ENCODE results near the gene ZNF410.
A peak's percentile ranks its signal among the peaks of the same experiment; 100 is the strongest.
"Not testable (repeated sequence)": the region's sequence is repeated elsewhere in the genome, so short reads cannot be mapped to it uniquely, and the experiment has no call there.

ZNF410 gene

DNA sequence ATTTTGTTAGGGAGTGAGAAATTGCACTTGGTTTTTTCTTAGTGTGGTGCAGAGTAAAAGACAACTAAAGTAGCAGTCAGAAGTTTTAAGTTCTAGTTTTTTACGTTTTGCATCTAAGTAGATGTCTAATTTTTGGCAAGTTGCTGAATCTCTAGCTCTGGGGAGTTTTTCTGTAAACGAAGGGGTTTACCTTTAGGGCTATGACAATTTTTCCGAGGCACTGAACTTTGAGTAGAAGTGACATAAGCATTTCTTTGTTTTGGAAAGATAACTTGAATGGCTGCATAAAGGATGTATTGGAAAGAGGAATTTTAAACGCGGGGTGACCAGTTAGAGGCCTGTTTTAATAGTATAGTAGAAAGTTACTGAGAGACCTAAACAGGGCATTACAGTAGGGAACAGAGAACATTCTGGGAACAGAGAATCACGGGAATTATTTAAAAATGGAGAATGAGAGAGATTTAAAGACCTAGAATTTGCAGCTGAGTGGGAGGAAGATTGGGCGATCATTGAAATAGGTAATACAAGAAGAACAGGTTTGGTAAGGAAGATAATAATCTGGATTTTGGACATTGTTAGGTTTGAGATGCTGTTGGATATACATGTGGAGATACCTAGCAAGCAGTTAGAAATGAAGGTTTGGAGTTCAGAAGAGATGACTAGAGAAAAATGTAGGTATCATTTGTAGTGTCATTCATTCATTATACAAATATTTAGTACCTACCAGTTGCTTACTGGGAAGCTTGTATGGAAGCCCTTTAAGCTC is 1.2 kb downstream of the ZNF410 start:
- no peak for DNase-seq

DNA sequence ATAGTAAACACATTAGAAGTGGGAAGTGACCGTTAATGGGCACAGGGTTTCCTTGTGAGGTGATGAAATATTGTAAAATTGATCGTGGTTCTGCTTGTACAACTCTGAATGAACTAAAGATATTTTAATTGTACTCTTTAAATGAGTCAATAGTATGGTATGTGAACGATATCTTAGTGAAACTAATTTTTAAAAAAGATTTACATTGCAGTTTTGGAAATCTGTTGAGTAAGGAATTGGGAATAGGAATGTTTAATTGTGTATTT is 1.7 kb downstream of the ZNF410 start:
- peak; percentile 49 for DNase-seq

DNA sequence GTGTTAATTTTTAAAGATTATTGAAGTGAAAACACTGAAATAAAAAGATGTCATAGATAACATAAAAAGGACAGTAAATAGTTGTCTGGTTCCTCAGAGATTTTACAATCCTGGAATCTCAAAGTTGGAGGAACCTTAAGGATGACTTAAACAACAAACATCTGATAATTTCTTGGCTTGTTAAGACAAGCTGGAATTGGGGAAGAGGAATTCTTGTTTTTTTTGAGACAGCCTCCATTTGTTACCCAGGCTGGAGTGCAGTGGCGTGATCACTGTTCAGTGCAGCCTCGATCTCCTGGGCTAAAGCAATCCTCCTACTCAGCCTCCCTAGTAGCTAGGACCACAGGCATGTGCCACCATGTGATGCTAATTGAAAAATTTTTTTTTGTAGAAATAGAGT is 2.3 kb downstream of the ZNF410 start:
- no peak for DNase-seq

DNA sequence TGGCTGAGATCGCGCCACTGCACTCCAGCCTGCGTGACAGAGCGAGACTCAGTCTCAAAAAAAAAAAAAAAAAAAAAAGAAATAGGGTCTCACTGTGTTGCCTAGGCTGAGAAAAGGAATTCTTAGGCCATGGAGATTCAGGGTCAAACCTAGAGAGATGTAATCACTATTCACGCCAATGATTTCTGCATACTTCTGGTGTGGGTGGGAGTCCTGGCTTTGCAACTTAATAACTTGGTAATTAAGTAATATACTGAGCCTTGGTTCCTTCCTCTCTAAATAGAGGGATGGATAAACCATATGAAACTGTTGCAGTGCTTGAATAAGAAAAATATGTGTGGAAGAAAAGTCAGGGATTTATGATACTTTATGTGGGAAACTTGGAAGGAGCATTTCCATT is 2.7 kb downstream of the ZNF410 start:
- no peak for DNase-seq

DNA sequence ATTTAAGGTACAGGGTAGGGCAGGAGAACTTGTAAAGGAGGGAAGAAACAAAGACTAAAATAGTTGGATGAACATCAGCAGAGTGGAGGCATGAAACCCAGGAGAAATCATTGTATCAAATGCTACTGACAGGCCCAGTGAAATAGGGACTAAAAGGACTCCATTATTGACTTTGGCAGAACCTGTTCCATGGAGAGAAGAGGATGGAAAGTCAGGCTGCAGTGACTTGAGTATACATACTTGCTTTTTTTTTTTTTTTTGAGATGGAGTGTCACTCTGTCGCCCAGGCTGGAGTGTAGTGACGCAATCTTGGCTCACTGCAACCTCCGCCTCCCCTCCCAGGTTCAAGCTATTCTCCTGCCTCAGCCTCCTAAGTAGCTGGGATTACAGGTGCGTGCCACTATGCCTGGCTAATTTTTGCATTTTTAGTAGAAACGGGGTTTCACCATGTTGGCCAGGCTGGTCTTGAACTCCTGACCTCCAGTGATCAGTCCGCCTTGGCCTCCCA is 7.6 kb downstream of the ZNF410 start:
- DNase-seq, result not testable (repeated sequence)

DNA sequence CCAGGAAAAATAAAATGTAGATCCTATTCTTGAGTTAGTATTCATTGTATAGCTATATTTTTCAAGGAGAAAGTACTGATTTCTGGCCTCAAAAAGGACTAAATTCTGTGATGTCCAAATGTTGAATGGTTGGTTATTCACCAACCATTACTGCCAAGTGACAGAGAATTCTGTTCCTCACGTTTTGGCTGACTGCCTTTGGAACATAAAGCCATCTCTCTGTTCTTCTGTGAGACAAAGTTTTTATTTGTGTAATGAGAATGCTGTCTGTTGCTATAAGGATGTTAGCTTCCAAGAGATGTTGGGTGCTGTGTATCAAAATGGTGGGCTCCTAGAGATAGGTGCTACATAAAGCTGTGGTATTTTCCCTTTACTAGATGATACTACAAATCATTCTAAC is 9.3 kb downstream of the ZNF410 start:
- DNase-seq, result no peak

DNA sequence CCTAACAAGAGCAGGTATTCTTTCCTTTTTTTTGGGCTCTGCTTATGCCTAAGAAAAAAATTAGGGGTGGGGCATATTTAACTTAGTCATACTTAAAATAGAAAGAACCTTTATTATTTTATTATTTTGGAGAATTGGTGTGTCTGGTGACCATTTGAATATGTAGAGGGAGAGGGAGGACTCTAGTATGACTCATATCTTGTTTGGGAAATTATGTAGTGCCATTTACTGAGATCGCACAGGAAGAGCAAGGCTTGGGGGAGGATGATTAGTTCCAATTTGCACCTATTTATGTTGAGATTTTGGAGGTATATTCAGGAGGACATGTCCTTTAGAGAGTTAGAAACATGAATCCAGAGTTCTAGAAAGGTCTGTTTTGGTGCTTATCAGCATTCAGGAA is 9.9 kb downstream of the ZNF410 start:
- no peak for DNase-seq

DNA sequence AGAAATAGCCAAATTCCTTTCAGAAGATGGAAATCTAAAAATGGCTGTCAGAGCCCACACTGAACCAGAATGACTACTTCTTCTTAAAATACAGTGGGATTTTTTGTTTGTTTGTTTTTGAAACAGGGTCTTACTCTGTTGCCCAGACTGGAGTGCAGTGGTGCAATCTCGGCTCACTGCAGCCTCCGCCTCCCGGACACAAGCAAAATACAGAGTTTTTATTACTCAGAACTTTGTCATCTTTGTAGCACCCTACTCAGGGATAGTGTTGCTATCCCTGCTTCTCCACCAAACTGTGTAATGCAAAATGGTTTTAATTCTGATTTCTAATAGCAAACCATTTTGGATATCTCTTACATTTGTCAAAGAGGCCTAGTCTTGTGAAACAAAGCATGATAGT is 16.4 kb downstream of the ZNF410 start:
- no peak for DNase-seq

DNA sequence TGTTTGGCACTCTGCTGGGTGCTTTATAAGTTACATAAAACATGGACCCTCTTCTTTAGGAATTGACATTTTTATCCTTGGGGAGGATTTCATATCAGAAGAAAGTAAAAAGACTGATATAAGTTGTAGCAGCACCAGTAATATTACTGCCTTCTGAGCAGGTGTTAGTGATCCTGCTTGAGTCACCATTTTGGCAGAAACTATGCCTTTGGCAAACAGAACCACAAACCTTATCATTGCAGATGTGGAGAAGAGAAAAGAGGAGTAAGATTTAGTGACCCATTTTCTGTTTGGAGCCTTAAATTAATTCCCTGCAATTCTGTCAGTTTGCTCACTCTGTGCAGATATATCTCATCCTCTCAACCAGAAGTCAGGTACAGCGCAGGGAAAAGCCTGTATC is 23.0 kb downstream of the ZNF410 start:
- no peak for DNase-seq

DNA sequence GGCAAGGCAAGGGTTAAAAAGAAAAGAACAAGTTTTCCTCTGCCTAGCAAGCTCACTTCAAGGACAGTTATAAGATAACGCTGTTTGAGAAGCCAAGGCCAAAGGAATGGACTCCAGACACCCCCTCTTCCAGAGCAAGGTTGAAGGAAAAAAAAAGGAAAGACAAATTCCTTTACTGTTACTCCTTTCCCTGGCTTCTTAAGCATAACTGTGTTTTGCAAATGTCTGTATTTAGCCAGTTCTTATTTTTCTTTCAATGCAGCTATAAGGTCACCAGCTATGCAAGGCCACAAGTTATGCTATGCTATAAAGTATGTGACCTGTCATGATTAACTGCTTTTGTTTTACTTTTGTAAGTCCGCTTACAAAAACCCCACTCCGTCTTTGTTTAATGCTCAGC is 26.6 kb downstream of the ZNF410 start:
- DNase-seq, result no peak

DNA sequence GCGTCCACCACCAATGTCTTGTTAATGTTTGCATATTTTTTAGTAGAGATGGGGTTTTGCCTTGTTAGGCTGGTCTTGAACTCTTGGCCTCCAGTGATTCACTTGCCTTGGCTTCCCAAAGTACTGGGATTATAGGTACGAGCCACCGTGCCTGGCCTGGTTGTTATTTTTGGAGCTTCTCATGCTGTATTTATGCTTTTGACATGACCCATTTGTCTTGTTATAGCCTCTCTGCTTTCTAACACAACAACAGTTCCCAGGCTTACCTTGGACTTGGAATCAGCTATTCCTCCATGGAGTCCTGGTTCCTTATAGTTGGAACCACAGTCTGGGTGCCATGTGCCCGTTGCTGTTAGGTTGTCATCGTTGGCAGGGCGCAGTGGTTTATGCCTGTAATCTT is 29.7 kb downstream of the ZNF410 start:
- DNase-seq, result no peak

DNA sequence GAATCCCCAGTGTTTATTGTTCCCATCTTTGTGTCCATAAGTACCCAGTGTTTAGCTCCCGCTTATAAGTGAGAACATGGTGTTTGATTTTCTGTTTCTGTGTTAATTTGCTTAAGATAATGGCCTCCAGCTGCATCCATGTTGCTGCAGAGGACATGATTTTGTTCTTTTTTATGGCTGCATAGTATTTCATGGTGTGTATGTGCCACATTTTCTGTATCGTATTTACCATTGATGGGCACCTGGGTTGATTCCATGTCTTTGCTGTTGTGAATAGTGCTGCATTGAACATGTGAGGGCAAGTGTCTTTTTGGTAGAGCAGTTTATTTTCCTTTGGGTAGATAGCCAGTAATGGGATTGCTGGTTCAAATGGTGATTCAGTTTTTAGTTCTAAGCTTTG is 32.8 kb downstream of the ZNF410 start:
- DNase-seq, result not testable (repeated sequence)

DNA sequence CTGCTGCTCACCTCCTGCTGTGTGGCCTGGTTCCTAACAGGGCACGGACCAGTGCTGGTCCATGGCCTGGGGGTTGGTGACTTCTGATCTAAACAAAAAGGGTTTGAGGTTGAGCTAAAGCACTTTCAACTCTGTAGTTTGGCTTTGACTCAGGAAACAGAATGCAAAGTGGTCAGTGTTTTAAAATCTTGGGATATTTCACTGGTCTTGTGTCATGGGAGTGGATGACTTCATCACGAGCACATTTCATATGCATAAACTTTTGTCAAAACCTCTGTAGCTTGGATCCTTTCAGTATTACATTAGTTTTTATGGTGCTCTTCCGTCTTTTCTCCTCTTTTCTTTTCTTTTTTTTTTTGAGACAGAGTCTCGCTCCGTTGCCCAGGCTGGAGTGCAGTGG is 37.7 kb downstream of the ZNF410 start:
- no peak for DNase-seq

DNA sequence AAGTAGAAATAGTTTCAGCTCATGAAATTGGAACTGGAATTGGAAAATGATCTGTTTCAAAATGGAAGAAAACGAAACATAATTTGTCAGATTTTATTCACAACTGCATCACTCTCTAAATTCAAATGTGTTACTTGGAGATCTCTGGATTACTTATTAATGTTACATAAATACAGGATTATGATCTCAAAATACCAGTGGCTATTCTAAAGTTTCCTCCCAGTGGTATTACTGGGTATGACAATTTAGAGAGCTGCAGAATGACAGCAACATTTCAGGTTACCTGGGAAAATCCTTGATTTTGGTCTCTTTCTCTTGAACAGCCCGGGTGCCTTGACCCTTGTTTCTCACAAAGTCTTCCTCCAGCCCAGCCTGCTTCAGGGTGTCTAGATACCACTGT is 49.0 kb downstream of the ZNF410 start:
- no peak for DNase-seq

DNA sequence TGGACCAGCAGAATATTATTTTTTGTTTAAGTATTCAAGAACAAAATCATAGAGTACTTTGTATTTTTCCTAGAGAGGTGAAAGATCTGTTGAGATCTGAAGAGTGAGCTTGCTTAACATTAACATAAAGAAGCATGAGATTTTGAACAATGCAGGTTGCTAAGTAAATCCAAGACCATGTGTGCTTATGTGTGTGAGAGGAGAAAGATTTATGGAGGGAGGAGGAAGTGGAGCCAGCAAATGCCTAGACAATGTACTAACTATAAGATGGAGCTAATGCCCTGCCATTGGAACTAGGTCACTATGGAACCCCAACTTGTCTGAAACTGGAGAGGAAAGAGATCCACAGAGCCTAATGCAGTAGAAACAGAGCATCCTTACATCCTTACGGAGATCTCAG is 49.9 kb downstream of the ZNF410 start:
- no peak for DNase-seq

DNA sequence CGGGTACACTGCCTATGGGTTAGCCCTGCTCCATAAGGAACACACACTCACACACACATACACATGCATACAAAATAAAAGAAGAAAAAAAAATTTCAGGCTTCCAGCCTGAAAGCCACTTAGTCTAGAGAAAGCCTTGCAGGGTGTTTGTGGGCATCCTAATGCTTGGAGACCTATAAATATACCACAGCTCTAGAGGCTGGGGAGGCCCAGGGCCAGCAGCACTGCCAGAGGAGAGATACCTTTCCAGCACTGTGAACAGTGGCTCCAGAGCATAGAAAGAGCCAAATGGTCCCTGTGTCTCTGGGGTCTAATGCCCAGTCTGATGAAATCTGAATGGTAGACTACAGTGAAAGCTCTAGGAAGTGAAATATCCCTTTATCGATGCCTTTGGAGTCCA is 50.4 kb downstream of the ZNF410 start:
- no peak for DNase-seq

DNA sequence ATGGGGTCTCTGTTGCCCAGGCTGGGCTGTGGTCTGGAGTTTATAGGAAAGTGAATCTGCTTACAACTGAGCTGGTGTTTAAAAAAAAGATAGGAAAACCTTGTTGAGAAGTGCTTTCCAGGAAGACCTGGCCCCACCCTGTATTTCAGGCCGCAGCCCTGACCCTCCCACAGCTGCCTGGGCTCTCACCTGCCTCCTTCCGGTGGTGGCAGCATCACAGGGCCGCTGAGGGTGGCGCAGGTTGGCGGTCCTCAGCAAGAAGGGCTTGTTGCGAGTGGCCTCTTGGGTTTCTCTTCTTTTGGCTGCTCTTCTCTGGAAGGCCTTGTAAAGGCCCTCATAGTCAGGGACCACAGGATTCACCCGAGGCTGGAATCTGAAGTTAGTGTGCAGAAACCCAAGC is 55.5 kb downstream of the ZNF410 start:
- no peak for DNase-seq

DNA sequence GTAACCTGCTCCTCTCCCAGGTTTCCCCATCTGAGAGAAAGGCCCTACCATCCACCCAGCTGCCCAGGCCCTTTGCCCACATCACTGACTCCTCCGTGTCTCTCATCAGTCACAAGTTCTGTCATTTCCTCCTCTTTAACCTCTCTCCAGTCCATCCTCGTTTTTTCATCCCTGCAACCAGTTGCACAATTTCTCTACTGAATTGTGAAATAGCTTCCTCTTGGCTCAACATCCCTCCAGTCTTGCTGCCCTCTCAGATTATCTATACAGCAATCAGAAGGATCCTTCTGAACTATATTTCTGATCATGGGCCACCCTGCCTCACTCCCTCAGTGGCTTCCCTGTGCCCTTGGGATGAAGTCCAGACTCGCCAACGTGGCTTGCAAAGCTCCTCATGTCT is 56.4 kb downstream of the ZNF410 start:
- DNase-seq, result peak; percentile 94

DNA sequence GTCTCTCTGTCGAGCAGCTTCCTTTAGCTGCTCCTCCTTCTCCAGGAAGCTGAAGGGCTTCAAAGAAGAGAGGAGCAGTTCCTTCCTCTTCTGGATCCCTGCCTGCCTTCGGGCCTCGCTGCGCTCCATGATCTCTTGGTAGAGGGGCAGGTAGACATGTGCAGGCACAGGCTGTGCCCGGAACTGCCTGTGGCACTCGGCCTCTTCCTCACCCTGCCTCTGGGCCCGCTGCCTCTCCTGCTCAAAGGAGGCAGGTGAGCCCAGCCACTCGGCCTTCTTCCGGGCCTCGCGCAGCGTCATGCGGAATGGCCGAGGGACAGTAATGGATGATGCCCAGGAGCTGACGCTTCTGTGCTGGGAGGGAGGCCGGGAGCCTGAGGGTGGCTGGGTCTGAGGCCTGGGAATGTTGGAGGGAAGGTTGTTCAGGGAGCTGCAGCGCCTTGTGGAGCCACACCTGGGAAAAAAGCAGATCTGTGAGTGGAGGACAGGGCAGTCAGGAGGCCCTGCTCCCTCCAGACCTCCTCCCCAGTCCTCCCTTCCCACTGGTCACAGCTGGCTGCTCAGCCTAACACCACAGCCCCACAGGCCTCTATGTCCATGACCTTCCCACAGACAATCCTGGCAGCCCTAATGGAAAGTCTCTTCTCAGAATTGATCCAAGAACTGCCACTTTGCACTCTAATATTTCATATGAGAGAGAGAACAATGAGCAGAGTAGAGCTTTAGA is 57.9 kb downstream of the ZNF410 start:
- no peak for DNase-seq

DNA sequence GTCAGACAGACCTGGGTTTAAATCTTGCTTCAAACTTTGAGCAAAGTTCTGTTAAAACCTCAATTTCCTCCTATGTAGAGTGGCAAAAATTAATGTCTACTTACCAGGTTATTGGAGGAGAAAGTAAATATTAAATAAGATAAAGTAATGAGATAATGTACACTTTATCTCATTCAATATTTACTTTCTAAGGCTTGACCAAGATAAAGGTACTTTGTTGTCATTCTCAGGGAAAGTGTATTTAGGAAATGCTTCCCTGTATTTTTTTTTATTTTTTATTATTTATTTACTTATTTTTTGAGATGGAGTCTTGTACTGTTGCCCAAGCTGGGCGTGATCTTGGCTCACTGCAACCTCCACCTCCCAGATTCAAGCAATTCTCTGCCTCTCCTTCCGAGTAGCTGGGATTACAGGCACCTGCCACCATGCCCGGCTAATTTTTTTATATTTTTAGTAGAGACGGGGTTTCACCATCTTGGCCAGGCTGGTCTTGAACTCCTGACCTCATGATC is 58.6 kb downstream of the ZNF410 start:
- DNase-seq, result no peak

DNA sequence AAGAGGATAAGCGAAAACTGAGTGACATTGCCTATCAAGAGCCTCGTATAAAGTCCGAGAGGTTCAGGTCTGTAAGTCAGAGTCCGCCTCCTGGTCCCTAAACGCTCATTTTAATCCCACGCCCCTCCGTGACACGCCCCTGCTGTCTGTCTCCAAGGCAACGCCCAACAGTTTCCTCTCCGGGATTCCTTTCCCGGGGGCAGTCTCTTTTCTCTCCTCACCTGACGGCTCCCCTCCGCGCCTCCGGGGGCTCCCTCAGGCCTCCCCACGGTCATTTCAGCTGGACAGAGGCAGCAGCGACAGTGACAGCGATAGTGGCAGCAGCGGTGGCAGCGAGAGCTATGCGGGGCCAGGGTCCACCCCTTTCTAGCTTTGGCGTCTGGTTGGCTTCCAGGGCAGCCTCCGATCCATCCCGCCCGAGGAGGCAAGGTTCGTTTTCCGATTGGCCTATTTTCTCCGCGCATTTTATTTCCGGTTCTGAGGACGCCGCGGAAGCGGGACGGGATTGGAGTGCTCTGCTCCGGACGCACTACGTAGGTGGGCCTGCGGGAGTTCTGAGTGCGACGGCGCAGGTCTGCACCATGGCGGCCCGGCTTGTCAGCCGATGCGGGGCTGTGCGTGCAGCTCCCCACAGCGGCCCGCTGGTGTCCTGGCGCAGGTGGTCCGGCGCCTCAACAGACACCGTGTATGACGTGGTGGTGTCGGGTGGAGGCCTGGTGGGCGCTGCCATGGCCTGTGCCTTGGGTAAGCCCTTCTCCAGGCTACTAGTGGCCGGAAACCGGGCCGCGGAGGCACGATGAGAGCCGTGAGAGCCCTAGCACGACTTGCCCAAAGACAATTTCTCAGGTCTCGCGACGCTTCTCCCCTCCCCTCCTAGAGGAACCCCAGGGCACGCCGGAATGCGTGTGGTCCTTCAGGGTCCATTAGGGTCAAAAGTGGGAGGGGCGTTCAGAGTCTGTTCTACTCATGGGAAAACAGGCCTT is 63.4 kb downstream of the ZNF410 start, which contains the start of the genes COQ6 and FAM161B:
Gene COQ6, plus strand, starts transcription at position 551 of the 983 bp plus-strand sequence. Its CDS starts 31 bp downstream, at position 582.
Gene FAM161B, minus strand, starts transcription at position 343 of the 983 bp plus-strand sequence. Its CDS starts 68 bp downstream, at position 275.
- DNase-seq, result peak; percentile 92

DNA sequence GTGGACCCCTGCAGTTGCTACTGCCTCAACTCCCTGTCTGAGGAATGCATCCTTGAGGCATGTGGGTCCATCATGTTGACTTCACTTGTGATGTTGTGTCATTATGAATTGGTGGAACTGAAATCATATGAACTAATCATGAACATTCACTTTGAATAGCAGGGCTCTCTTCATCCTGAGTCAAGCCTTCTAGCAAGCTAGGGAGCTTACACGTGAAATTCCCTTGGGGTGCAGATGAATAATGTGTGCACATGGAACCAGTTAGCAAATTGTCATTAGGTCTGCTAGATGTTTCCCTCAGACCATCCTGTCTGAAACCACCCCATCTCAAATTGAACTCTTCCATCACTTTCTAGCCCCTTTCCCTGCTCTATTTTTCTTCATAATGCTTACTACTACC is 67.1 kb downstream of the ZNF410 start:
- no peak for DNase-seq

DNA sequence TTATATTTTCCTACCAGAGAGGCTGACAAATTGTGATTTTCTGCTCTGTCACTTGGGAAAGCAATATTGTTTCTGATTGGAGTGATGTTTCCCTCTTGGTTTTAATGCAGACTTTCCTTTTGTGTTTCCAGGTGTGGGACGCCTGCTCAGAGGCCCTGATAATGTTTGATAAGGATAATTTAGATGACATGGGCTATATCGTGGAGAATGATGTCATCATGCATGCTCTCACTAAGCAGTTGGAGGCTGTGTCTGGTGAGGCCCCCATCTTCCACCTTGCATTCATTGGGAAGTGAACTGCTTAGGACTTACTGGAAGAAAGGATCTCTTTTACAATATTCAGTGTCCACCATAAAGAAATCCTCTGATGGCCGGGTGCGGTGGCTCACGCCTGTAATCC is 69.0 kb downstream of the ZNF410 start:
- no peak for DNase-seq

Measured in MV-4-11 (cell line).